ENCODE data around the gene TMEM185B.
"Not testable (repeated sequence)": the region's sequence is repeated elsewhere in the genome, so short reads cannot be mapped to it uniquely, and the experiment has no call there.

TMEM185B gene

GRCh38 chr2:120223034-120223912, at the start of gene TMEM185B:
Gene TMEM185B (minus strand): TSS chr2:120223400. CDS start chr2:120222976, 424 bp downstream.
- peak; percentile 95 for DNase-seq

GRCh38 chr2:120271711-120272379, 48.6 kb upstream of the TMEM185B start:
- no peak for DNase-seq

DNA sequence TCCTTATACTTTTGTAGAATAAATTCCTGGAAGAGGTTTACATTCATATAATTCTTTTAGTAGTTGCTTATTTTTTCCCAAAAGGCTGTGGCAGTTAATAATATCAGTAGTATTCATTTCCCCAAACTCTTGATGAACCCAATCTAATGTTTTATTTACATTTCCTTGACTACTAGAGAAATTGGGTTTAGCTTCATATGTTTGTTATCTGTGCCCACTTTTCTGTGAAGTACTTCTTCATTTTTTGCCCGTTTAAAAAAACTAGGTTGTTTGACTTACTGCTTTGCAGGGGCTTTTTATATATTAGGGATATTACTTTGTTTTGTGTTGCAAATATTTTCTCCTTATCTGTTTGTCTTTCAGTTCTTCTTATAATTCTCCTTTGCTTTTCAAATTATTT, 46.6 kb upstream of the TMEM185B start:
- no peak for DNase-seq

GRCh38 chr2:120269076-120269744, 46.0 kb upstream of the TMEM185B start:
- no peak for DNase-seq

DNA sequence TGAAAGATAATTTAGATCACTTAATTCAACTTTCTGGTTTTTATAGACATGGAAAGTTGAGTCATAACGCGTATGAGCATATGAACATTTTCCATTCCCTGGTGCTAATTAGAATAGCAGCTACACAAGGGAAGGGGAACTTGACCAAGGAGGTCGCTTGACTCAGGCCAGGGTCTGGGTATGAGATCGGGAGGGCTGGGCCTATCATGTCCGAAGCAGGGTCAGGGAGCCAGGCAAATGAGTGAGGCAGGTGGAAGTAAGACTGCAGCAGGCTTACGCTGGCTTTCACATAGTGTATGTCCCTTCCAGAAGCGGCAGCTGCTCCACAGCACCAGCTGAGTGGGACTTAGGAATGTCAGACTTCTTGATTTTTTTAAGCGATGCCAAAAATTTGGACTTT, 44.1 kb upstream of the TMEM185B start:
- no peak for DNase-seq

GRCh38 chr2:120265006-120265405, 41.8 kb upstream of the TMEM185B start:
- peak; percentile 65 for DNase-seq

GRCh38 chr2:120262761-120263428, 39.7 kb upstream of the TMEM185B start:
- no peak for DNase-seq

- DNase-seq: no peak
Measured at GRCh38 chr2:120262150-120262549, 39.0 kb upstream of the TMEM185B start.

DNA sequence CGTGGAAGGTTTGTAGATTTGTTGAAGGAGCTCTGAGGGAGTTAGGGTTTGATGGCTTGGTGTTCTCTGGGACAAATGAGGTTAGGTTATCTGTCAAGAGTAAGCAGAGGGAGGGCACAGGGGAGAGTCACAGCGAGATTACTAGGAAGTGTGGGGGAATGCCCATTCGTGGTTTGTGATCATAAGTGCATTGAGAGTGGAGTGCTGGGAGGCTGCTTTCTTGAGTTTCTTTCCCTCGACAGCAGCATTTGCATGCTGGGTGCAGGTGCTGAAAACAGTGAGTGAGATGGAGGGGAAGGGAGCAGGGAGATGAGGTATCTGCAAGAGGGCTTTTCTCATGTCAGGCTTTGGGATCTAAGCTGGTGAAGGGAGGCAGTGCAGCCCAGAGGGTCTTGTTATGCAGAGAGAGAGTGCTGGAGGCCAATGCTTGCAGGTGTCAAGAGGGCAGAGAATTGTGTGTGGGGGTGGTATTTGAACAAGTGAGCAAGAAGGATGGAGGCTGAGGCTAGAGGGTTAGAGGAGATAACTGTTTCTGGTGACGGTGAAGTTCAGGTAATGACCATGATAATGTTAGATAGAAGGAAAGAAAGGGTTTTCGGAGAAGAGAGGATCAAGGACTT, 38.3 kb upstream of the TMEM185B start:
- no peak for DNase-seq

- no peak for DNase-seq
Measured at GRCh38 chr2:120260736-120261135, 37.5 kb upstream of the TMEM185B start.

DNA sequence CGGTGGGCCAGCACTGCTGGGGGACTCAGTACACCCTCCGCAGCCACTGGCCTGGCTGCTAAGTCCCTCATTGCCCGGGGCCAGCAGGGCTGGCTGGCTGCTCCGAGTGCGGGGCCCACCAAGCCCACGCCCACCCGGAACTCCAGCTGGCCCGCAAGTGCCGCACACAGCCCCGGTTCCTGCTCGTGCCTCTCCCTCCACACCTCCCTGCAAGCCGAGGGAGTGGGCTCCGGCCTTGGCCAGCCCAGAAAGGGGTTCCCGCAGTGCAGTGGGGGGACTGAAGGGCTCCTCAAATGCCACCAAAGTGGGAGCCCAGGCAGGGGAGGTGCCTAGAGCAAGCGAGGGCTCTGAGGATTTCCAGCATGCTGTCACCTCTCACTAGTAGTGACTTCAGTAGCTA, 36.7 kb upstream of the TMEM185B start:
- DNase-seq: not testable (repeated sequence)

- no peak for DNase-seq
Measured at GRCh38 chr2:120258196-120258595, 35.0 kb upstream of the TMEM185B start.

DNA sequence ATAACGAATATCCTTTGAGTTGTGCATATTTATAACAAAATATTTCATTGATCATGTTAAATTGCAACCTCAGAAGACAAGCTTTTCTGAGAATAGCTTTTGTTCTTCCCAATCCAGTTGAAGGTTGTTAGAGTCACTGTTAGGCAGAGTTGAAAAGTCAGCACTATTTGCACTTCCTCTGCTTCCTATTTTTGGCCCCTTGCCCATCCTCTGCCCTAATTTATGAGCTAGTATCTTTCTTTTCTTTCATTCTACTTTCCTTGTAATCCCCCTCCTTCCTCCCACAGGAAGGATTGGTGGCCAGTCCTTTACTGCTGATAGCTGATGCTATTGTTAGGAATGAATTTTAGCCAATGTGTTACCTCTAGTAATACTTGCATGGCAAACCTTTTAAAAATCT, 34.3 kb upstream of the TMEM185B start:
- DNase-seq: peak; percentile 52

GRCh38 chr2:120256651-120257000, 33.4 kb upstream of the TMEM185B start:
- no peak for DNase-seq

GRCh38 chr2:120255986-120256650, 32.9 kb upstream of the TMEM185B start:
- DNase-seq: no peak

GRCh38 chr2:120255071-120255470, 31.9 kb upstream of the TMEM185B start:
- DNase-seq: no peak

GRCh38 chr2:120254178-120254577, 31.0 kb upstream of the TMEM185B start:
- DNase-seq: no peak

GRCh38 chr2:120253021-120253882, 30.1 kb upstream of the TMEM185B start:
- peak; percentile 95 for DNase-seq

DNA sequence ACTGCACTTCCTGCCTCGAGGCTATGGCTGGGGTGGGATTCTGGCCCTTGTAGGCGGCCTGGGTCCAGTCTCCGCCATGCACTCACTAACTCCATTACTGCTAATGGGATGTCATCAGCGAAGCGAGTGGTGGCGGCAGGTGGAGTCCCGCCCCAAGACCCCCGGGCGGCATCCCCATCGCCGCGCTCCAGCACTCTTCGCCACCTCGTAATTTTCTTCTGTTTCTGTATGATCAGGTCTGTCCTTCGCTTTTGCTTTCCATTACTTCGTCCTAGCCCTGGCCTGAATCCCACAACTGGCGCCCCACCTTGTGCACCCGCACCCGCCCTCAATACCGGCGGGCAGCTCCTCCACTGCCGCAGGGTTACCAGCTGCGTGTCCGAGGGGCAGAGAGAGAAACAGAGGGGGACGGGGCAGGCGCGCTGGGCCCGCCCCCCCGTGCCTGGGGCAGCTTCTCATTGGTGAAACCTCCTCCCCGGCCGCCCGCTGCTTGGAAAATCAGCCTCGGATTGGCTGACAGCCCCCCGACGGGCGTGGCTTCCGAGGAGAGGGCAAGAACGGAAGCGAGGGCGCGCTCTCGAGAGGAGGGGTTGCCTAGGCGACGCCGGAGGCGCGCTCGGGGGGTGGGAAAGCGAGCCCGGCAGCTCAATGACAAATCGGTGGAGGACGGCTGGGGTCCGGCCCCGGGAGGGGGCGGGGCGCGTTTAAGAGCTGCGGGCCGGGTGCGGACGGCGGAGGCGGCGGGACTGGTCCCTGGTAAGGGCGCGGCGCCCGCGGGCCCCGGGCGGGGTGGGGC, 29.2 kb upstream of the TMEM185B start, which contains the start of gene RALB:
RALB (plus strand) TSS at position 628 of the 796 bp plus-strand sequence. CDS start 25,813 bp downstream, outside the sequence.
- DNase-seq: peak; percentile 100

DNA sequence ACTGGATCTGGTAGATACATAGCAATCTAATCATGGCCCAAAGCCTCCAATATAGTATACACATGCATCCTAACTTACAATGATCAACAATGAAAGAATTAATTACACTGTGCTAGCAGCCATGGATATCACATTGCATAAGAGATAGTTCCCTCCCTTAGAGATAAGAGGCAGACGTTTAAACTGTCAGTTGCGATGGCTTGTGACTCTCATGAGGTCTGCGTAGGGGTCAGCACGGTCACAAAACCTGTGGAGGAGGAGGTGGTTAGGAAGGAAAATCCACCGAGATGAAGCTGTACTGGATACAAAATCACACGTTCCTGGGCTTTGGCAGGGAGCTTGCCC, 28.7 kb upstream of the TMEM185B start:
- no peak for DNase-seq
